ENCODE results near the gene RPS8. TPM values are rescaled to one million over a fixed set of nuclear protein-coding genes. Genes with fewer than 3 reads are reported as not detected.
"Not testable (repeated sequence)": the region's sequence is repeated elsewhere in the genome, so short reads cannot be mapped to it uniquely, and the experiment has no call there.

Gene RPS8
- total RNA-seq: 2,216 and 2,317 TPM in 2 replicates
- long read RNA-seq, transcript RPS8-207 (5 exons, 1,115 nt): minor isoform, 18 of 421 reads
- long read RNA-seq, transcript RPS8-202 (6 exons, 881 nt): major isoform, 229 of 421 reads
- long read RNA-seq, partial matches to known transcripts: 164 of 421 reads
- long read RNA-seq, other reads (novel, unspliced or antisense): 4 of 421 reads

DNA sequence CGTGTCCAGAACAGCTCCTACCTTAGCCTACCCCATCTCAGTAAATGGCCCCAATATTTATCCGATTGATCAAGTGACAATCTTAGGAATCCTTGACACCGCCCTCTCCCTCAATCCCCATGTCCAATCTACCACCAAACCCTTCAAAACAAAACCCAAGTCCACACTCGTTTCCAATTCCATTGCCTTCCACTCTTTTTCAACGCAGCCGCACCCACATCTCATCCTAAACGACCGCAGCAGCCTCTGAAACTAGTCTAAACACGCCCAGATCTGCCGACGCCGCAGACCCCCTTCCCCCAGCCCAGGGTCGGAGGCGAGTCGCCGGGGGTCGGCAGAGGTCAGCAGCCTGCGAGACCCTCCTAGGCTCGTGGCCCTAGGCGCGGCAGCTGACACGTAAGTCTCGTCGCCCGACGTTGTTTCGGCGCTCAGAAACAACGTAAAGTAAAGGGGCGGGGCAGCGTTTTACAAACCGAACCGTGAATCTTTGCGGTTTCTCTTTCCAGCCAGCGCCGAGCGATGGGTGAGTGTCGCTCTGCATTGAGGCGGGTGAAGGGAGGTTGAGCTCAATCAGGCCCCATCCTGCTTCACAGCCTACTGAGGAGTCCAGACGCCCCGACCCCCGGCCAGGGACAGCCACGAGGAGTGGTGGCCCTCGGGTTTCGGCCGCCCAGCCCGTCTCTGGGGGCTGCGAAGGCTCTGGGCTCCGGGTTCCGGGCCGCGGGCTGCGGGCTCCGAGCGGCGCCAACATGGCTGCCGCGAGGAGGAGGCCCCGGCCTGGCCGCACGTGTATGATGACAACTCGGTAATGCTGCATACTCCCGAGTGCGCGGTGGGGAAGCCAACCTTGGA lies at the start of gene RPS8:
TSS of gene RPS8 (plus strand) at position 463 of the 852 bp plus-strand sequence. CDS start at position 520, 57 bp downstream.
- Mint-ChIP-seq H3K9me3 (no peaks in the 10 kb centered on the region), H3K4me3 (peak within 1 kb of the TSS; percentile 90), H3K36me3 (ENCODE audit: low read depth) (peaks cover 26% of the 10 kb centered on the region), H3K4me1 (peaks cover 36% of the 10 kb centered on the region), H3K27ac (ENCODE audit: unreplicated experiment) (peak within 1 kb of the TSS; percentile 95), H3K27me3 (ENCODE audit: low read depth) (no peaks in the 10 kb centered on the region)
- TF ChIP-seq, protein P1, sequence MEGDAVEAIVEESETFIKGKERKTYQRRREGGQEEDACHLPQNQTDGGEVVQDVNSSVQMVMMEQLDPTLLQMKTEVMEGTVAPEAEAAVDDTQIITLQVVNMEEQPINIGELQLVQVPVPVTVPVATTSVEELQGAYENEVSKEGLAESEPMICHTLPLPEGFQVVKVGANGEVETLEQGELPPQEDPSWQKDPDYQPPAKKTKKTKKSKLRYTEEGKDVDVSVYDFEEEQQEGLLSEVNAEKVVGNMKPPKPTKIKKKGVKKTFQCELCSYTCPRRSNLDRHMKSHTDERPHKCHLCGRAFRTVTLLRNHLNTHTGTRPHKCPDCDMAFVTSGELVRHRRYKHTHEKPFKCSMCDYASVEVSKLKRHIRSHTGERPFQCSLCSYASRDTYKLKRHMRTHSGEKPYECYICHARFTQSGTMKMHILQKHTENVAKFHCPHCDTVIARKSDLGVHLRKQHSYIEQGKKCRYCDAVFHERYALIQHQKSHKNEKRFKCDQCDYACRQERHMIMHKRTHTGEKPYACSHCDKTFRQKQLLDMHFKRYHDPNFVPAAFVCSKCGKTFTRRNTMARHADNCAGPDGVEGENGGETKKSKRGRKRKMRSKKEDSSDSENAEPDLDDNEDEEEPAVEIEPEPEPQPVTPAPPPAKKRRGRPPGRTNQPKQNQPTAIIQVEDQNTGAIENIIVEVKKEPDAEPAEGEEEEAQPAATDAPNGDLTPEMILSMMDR (conservative IDR thresholded peaks at IDR 0.05): no peak
- peak; percentile 86 for DNase-seq (ENCODE audit: low read depth, low spot score)

DNA sequence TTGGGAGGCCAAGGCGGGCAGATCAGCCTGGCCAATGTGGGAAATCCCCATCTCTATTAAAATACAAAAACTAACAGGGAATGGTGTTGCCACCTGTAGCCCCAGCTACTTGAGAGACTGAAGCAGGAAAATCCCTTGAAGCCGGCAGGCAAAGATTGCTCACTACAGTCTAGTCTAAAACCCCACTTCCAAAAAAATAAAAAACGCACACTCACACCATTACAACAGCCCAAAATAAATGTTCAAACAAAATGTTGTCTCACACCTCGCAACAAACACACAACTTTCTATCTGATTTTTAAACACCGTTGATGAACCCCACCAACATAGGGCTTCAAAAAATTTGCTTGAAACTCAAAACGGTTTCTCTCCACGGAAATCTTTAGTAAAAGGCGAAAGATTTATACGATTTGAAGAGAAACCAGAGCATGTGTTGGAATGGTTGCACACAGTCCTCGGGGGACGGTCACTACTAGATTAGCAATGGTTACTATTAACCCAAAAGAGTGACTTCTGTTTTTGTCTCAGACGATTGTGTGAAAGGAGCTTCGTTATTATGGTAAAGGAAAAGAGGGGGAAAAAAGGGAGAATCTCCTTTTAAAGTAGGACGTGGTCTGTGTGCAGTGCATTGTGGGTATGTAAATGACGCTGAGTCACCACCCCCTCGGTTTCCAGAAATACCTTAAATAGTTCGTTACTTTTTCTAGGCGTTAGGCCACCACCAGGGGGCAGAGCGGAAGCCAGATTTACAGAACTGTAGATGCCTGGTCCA lies 44.4 kb upstream of the RPS8 start, which contains the start of gene RNU5D-1:
TSS of gene RNU5D-1 (minus strand) at position 430 of the 772 bp plus-strand sequence.
- Mint-ChIP-seq H3K27ac (ENCODE audit: unreplicated experiment) (peak within 1 kb of the TSS; percentile 100), H3K9me3 (no peaks in the 10 kb centered on the region), H3K4me3 (peak within 1 kb of the TSS; percentile 73), H3K36me3 (ENCODE audit: low read depth) (no peaks in the 10 kb centered on the region), H3K27me3 (ENCODE audit: low read depth) (peaks cover 5% of the 10 kb centered on the region), H3K4me1 (peaks cover 17% of the 10 kb centered on the region)
- peak; percentile 93 for DNase-seq (ENCODE audit: low read depth, low spot score)
- TF ChIP-seq, protein P1 (conservative IDR thresholded peaks at IDR 0.05): peak; percentile 89

DNA sequence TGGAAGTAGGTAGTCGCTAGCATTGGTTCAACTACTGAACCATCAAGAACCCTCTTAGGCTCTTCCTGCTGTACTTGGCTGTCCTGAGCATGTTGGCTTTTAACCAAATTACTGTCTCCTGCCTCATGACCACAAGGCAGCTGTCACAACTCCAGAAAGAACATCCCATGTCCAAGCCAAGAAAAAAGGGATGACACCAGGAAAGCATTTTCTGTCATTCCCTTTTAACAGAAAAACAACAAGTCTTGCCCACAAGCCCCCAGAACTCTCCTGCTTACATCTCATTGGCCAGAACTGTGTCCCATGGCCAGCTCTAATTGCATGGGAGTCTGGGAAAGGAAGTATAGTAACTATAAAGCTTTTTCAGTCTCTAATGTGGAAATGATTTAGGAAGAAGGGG lies 42.0 kb upstream of the RPS8 start:
- H3K27ac Mint-ChIP-seq (ENCODE audit: unreplicated experiment): no peak overlapping the region
- H3K4me3 Mint-ChIP-seq: no peak overlapping the region
- no peaks in the 10 kb centered on the region for H3K9me3 Mint-ChIP-seq
- DNase-seq (ENCODE audit: low read depth, low spot score): no peak
- H3K4me1 Mint-ChIP-seq: peaks cover 17% of the 10 kb centered on the region
- peaks cover 5% of the 10 kb centered on the region for H3K27me3 Mint-ChIP-seq (ENCODE audit: low read depth)
- TF ChIP-seq, protein P1 (conservative IDR thresholded peaks at IDR 0.05): no peak
- H3K36me3 Mint-ChIP-seq (ENCODE audit: low read depth): no peaks in the 10 kb centered on the region

DNA sequence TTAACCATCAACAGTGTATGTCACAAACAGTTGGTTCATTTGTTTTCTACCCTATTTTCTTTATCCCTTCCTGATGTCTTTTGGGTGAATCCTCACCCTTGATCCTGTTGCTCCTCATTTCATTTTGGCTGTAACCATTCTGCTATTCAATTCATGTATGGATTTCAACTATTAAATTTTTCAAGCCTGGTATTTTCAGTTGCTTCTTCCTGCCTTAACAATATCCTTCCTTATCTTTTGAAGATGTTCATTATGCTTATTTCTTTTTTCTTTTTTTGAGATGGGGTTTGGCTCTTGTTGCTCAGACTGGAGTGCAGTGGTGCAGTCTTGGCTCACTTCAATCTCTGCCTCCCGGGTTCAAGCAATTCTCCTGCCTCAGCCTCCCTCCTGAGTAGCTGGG lies 41.6 kb upstream of the RPS8 start:
- H3K9me3 Mint-ChIP-seq: no peaks in the 10 kb centered on the region

DNA sequence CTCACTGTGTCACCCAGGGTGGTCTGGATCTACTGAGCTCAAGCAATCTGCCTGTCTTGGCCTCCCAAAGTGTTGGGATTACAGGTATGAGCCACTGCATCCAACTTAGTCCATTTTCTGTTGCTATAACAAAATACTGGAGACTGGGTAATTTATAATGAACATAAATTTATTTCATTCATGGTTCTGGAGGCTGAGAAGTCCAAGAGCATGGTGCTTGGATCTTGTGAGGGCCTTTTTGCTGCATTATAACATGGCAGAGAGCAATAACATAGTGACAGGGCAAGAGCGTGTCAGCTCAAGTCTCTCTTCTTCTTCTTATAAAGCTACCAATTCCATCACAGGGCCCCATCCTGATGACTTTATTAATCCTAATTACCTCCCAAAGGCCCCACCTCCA lies 39.3 kb upstream of the RPS8 start:
- peak overlapping the region; percentile 16 for H3K4me3 Mint-ChIP-seq
- DNase-seq (ENCODE audit: low read depth, low spot score): no peak
- H3K4me1 Mint-ChIP-seq: peaks cover 28% of the 10 kb centered on the region
- H3K36me3 Mint-ChIP-seq (ENCODE audit: low read depth): no peaks in the 10 kb centered on the region
- TF ChIP-seq, protein P1 (conservative IDR thresholded peaks at IDR 0.05): no peak
- no peak overlapping the region for H3K27ac Mint-ChIP-seq (ENCODE audit: unreplicated experiment)
- peaks cover 1% of the 10 kb centered on the region for H3K27me3 Mint-ChIP-seq (ENCODE audit: low read depth)
- no peaks in the 10 kb centered on the region for H3K9me3 Mint-ChIP-seq

More for the DNA sequence above, 41.6 kb upstream of the RPS8 start:
- no peaks in the 10 kb centered on the region for H3K36me3 Mint-ChIP-seq (ENCODE audit: low read depth)
- peaks cover 17% of the 10 kb centered on the region for H3K4me1 Mint-ChIP-seq
- H3K27ac Mint-ChIP-seq (ENCODE audit: unreplicated experiment): no peak overlapping the region
- TF ChIP-seq, protein P1 (conservative IDR thresholded peaks at IDR 0.05): no peak
- H3K27me3 Mint-ChIP-seq (ENCODE audit: low read depth): peaks cover 5% of the 10 kb centered on the region
- no peak for DNase-seq (ENCODE audit: low read depth, low spot score)
- H3K4me3 Mint-ChIP-seq: no peak overlapping the region

DNA sequence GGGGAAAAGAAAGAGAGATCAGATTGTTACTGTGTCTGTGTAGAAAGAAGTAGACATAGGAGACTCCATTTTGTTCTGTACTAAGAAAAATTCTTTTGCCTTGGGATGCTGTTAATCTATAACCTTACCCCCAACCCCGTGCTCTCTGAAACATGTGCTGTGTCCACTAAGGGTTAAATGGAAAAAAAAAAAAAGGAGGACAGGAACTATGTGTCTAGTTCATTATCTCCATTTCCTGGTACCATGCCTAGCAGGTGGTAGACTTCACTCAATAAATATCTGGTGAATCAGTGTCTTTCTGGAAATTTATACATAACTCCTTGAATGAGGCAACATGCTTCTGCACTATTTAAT lies 36.4 kb upstream of the RPS8 start:
- H3K27ac Mint-ChIP-seq (ENCODE audit: unreplicated experiment); H3K9me3 Mint-ChIP-seq; DNase-seq (ENCODE audit: low read depth, low spot score); H3K27me3 Mint-ChIP-seq (ENCODE audit: low read depth); H3K36me3 Mint-ChIP-seq (ENCODE audit: low read depth): not testable (repeated sequence)
- H3K4me3 Mint-ChIP-seq: peak overlapping the region; percentile 98
- H3K4me1 Mint-ChIP-seq: peaks cover 29% of the 10 kb centered on the region

All from neural crest cell (in vitro differentiated cells).